ENCODE data around the gene OR1D2. TPM values are rescaled to one million over a fixed set of nuclear protein-coding genes. Genes with fewer than 3 reads are reported as not detected.

OR1D2 gene
- total and polyA plus RNA-seq, 12 donors = not detected

- H3K27me3 ChIP-seq = no peaks in the 10 kb centered on the region
- H3K9me3 ChIP-seq (replicated peaks in 1 of 3) = no peaks in the 10 kb centered on the region
- DNase-seq = no peak
- no peak overlapping the region for H3K27ac ChIP-seq
- WGBS, 4 donors = 78 to 90% (median 86%) methylated on average over 5 of the region's 5 CpGs
- no peak overlapping the region for H3K4me3 ChIP-seq
- no peaks in the 10 kb centered on the region for H3K36me3 ChIP-seq (replicated peaks in 1 of 2)
- intact Hi-C loops (cut with DNase I) = no loop called here
- H3K4me1 ChIP-seq (replicated peaks in 1 of 2) = no peaks in the 10 kb centered on the region
- no peak for TF ChIP-seq POLR2A (IDR thresholded peaks at IDR 0.05)
- TF ChIP-seq, protein P1, sequence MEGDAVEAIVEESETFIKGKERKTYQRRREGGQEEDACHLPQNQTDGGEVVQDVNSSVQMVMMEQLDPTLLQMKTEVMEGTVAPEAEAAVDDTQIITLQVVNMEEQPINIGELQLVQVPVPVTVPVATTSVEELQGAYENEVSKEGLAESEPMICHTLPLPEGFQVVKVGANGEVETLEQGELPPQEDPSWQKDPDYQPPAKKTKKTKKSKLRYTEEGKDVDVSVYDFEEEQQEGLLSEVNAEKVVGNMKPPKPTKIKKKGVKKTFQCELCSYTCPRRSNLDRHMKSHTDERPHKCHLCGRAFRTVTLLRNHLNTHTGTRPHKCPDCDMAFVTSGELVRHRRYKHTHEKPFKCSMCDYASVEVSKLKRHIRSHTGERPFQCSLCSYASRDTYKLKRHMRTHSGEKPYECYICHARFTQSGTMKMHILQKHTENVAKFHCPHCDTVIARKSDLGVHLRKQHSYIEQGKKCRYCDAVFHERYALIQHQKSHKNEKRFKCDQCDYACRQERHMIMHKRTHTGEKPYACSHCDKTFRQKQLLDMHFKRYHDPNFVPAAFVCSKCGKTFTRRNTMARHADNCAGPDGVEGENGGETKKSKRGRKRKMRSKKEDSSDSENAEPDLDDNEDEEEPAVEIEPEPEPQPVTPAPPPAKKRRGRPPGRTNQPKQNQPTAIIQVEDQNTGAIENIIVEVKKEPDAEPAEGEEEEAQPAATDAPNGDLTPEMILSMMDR (IDR thresholded peaks at IDR 0.05) = no peak
These were observed 63.3 kb downstream of the OR1D2 start for GRCh38 chr17:3040882-3041281.

DNA sequence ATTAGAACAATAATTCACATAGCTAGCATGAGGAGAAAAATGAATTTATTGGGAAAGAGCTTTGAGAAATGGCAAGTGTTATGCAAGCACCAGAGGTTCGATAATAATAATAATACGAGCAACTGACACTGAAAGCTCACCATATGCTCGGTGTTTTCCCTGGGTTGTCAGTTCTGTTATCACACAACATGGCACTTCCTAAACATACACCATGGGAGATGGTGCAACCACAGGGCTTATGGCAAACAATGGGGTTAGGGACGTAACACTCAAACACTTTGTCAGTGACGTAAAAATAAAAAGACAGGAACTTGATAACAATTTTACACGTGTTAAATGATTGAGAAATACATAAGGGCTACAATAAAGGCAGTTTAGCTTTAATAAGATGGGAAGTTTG lies 64.5 kb downstream of the OR1D2 start:
- 49 to 67% (median 57%) methylated on average over 6 of the region's 6 CpGs for WGBS, 4 donors
- Histone ChIP-seq H3K9me3 (replicated peaks in 1 of 3) (no peaks in the 10 kb centered on the region), H3K4me1 (replicated peaks in 1 of 2) (no peaks in the 10 kb centered on the region), H3K4me3 (no peak overlapping the region), H3K27me3 (no peaks in the 10 kb centered on the region), H3K27ac (no peak overlapping the region), H3K36me3 (replicated peaks in 1 of 2) (no peaks in the 10 kb centered on the region)
- TF ChIP-seq, protein P1 (IDR thresholded peaks at IDR 0.05) = no peak
- no peak for TF ChIP-seq POLR2A (IDR thresholded peaks at IDR 0.05)
- DNase-seq = no peak
- intact Hi-C loops (cut with DNase I) = no loop called here

- Histone ChIP-seq H3K36me3 (replicated peaks in 1 of 2) (no peaks in the 10 kb centered on the region), H3K9me3 (replicated peaks in 1 of 3) (no peaks in the 10 kb centered on the region), H3K27me3 (no peaks in the 10 kb centered on the region), H3K4me3 (no peak overlapping the region), H3K4me1 (replicated peaks in 1 of 2) (no peaks in the 10 kb centered on the region), H3K27ac (no peak overlapping the region)
- intact Hi-C loops (cut with DNase I) = no loop called here
- TF ChIP-seq, protein P1 (IDR thresholded peaks at IDR 0.05) = no peak
- TF ChIP-seq POLR2A (IDR thresholded peaks at IDR 0.05) = no peak
- 51 to 65% (median 58%) methylated on average over 5 of the region's 5 CpGs for WGBS, 4 donors
- DNase-seq = peak in 1 of 7 donors; percentile 35
These were observed 65.3 kb downstream of the OR1D2 start for GRCh38 chr17:3038941-3039340.

Other genes with a start within 250 kb of the OR1D2 start
- gene OR1D5, start 40.8 kb downstream of the OR1D2 start, total RNA-seq = not detected
- not detected for gene OR1D5, start 40.8 kb downstream of the OR1D2 start, polyA plus RNA-seq
- gene OR1G1, start 23.1 kb upstream of the OR1D2 start, total RNA-seq = not detected
- gene OR1G1, start 23.1 kb upstream of the OR1D2 start, polyA plus RNA-seq = not detected
- not detected for gene OR1A2, start 93.1 kb upstream of the OR1D2 start, total RNA-seq
- gene OR1A2, start 93.1 kb upstream of the OR1D2 start, polyA plus RNA-seq = not detected
- not detected for gene OR1A1, start 103.2 kb upstream of the OR1D2 start, total RNA-seq
- gene OR1A1, start 103.2 kb upstream of the OR1D2 start, polyA plus RNA-seq = not detected
- gene OR3A1, start 193.9 kb upstream of the OR1D2 start, total RNA-seq = under 1 TPM in 3 of 9 donors, not detected in 6; 0.06 to 0.25 (median 0.22) TPM
- not detected for gene OR3A1, start 193.9 kb upstream of the OR1D2 start, polyA plus RNA-seq